Measurements from ENCODE around the gene STAB1. TPM values are rescaled to one million over a fixed set of nuclear protein-coding genes. Genes with fewer than 3 reads are reported as not detected.

The STAB1 gene
- total and polyA plus RNA-seq, 2 of the 8 experiments (the other 6 are each of a cell fraction or from before 2014, with no cell fraction given), result 1.0 to 1.9 TPM

GRCh38 chr3:52480768-52481715, 14.1 kb upstream of the STAB1 start (continued):
- TF ChIP-seq PHF8 (conservative IDR thresholded peaks at IDR 0.05; ENCODE audit: low read depth, low read length) (no peak), TAF7 (optimal IDR thresholded peaks at IDR 0.05; ENCODE audit: borderline replicate concordance, low read depth, low read length) (no peak)
